Fibroblast of villous mesenchyme (primary cell): Measurements from ENCODE around the gene KCNJ10. TPM values are rescaled to one million over a fixed set of nuclear protein-coding genes. Genes with fewer than 3 reads are reported as not detected.

Experiments used
- DNase-seq: peaks from one replicate; pipeline ENCODE4 v3.0.0-alpha.2; 2010; ENCODE audit warnings: low read depth
- H3K4me3 ChIP-seq: 2 replicates; pipeline ENCODE4 v1.5.1; 2011; ENCODE audit warnings: low read depth, mild to moderate bottlenecking, low read length
- CTCF ChIP-seq: IDR thresholded peaks from 2 replicates; pipeline ENCODE4 v1.5.1; 2012; ENCODE audit warnings: low read depth, mild to moderate bottlenecking, low read length; ENCODE audit not compliant: insufficient read depth
- total RNA-seq: library from RNA; depleted of rRNA; stranded (reverse); fragments of >200 nt; gene quantifications from 2 replicates; pipeline ENCODE4 v1.2.3, GENCODE V29; 2012

Gene KCNJ10
- total RNA-seq, 1 donor, result not detected

- peak; percentile 48 for TF ChIP-seq CTCF
Measured at GRCh38 chr1:160083968-160084770, 14.2 kb upstream of the KCNJ10 start.

GRCh38 chr1:160082926-160083325 lies 13.0 kb upstream of the KCNJ10 start:
- DNase-seq, result no peak
- H3K4me3 ChIP-seq, result no peak overlapping the region
- TF ChIP-seq CTCF, result no peak

More at GRCh38 chr1:160083968-160084770, 14.2 kb upstream of the KCNJ10 start:
- peak overlapping the region; percentile 23 for H3K4me3 ChIP-seq
- DNase-seq, result peak; percentile 13

- no peak overlapping the region for H3K4me3 ChIP-seq
- DNase-seq, result no peak
- TF ChIP-seq CTCF, result no peak
Measured at GRCh38 chr1:160082487-160082886, 12.5 kb upstream of the KCNJ10 start.

- TF ChIP-seq CTCF, result no peak
- H3K4me3 ChIP-seq, result no peak within 1 kb of the TSS
- DNase-seq, result no peak
Measured at GRCh38 chr1:160081261-160081936, 11.4 kb upstream of the KCNJ10 start, which contains the start of gene KCNJ9. Gene KCNJ9 (plus strand): TSS chr1:160081538. CDS start chr1:160084031, 2,493 bp downstream.

GRCh38 chr1:160080381-160081100 lies 10.6 kb upstream of the KCNJ10 start:
- no peak for TF ChIP-seq CTCF
- no peak overlapping the region for H3K4me3 ChIP-seq
- DNase-seq, result no peak

GRCh38 chr1:160079448-160079847 lies 9.5 kb upstream of the KCNJ10 start:
- peak; percentile 6 for TF ChIP-seq CTCF
- H3K4me3 ChIP-seq, result no peak overlapping the region
- DNase-seq, result no peak
